Measurements from ENCODE around the gene PIP5K1B.
"Not testable (repeated sequence)": the region's sequence is repeated elsewhere in the genome, so short reads cannot be mapped to it uniquely, and the experiment has no call there.

PIP5K1B gene

DNA sequence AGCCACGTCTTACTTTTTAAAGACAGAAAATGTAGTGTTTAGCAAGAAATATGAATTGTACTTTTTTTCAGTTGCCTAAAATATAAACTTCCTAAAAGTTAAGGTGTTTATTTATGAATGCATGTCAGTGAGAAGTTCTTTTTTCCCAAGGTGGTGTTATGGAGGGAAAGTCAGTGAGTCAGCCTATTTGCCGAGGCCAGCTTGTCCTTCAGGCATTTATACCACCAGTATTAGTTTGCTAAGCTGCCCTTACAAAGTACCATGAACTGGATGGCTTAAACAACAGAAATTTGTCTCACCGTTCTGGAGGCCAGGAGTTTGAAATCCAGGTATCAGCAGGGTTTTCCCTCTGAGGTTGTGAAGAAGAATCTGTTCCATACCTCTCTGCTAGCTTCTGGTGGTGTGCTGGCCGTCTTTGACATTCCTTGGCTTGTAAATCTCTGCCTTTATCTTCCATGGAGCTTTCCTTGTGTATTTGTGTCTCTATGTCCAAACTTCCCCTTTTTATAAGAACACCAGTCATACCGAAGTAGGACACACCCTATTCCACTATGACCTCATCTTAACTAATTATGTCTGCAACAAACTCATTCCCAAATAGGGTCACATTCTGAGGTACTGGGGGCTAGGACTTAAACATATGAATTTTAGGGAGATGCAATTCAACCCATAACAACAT is 270.5 kb downstream of the PIP5K1B start:
- Histone ChIP-seq H3K4me3 (ENCODE audit: low read depth, low read length) (no peak overlapping the region), H3K4me1 (ENCODE audit: control insufficient read depth, insufficient read depth, low read length) (peaks cover 5% of the 10 kb centered on the region), H3K9ac (ENCODE audit: low read depth, low read length) (no peak overlapping the region), H3K9me3 (ENCODE audit: control insufficient read depth, insufficient read depth, low read length) (no peaks in the 10 kb centered on the region), H3K36me3 (ENCODE audit: control insufficient read depth, insufficient read depth, low read length) (no peaks in the 10 kb centered on the region), H3K27me3 (ENCODE audit: control insufficient read depth, insufficient read depth, low read length) (no peaks in the 10 kb centered on the region)

DNA sequence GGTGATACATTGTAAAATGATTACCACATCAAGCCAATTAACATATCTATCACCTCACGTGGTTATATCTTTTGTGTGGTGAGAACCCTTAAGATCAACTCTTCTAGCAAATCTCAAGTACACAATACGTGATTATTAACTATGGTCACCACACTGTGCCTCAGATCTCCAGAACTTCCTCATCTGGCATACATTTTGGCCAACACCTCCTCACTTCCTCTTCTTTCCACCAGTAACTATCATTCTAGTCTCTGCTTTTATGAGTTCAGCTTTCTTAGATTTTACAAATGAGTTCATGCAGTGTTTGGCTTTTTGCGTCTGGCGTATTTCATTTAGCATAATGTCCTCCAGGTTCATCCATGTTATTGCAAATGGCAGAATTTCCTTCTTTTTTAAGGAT is 273.0 kb downstream of the PIP5K1B start:
- Histone ChIP-seq H3K4me3 (ENCODE audit: low read depth, low read length) (no peak overlapping the region), H3K4me1 (ENCODE audit: control insufficient read depth, insufficient read depth, low read length) (peaks cover 11% of the 10 kb centered on the region), H3K9ac (ENCODE audit: low read depth, low read length) (no peak overlapping the region), H3K9me3 (ENCODE audit: control insufficient read depth, insufficient read depth, low read length) (no peaks in the 10 kb centered on the region), H3K27me3 (ENCODE audit: control insufficient read depth, insufficient read depth, low read length) (no peaks in the 10 kb centered on the region), H3K36me3 (ENCODE audit: control insufficient read depth, insufficient read depth, low read length) (no peaks in the 10 kb centered on the region)

DNA sequence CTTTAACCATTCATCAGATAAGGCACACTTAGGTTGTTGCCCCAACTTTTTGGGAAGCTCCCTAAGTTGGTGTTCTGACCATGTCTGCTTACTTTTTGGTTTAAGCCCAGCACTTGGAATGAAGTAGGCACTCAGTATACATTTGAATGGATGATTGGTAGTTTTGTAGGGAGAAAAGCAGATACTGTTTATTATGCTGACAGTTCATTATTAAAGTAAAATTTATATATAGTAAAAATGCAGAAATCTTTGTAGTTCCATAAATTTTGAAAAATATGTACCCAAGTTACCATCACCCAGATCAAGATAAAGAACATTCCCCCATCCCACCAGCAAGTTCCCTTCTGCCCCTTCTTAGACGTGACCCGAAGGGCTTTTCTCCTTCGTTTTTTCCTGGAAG is 273.5 kb downstream of the PIP5K1B start:
- H3K27me3 ChIP-seq (ENCODE audit: control insufficient read depth, insufficient read depth, low read length) = no peaks in the 10 kb centered on the region
- no peak overlapping the region for H3K9ac ChIP-seq (ENCODE audit: low read depth, low read length)
- H3K4me1 ChIP-seq (ENCODE audit: control insufficient read depth, insufficient read depth, low read length) = peaks cover 11% of the 10 kb centered on the region
- no peak overlapping the region for H3K4me3 ChIP-seq (ENCODE audit: low read depth, low read length)
- H3K9me3 ChIP-seq (ENCODE audit: control insufficient read depth, insufficient read depth, low read length) = no peaks in the 10 kb centered on the region
- H3K36me3 ChIP-seq (ENCODE audit: control insufficient read depth, insufficient read depth, low read length) = no peaks in the 10 kb centered on the region

- no peak overlapping the region for H3K9ac ChIP-seq (ENCODE audit: low read depth, low read length)
- H3K9me3 ChIP-seq (ENCODE audit: control insufficient read depth, insufficient read depth, low read length) = no peaks in the 10 kb centered on the region
- no peak overlapping the region for H3K4me3 ChIP-seq (ENCODE audit: low read depth, low read length)
- H3K4me1 ChIP-seq (ENCODE audit: control insufficient read depth, insufficient read depth, low read length) = peaks cover 11% of the 10 kb centered on the region
- no peaks in the 10 kb centered on the region for H3K36me3 ChIP-seq (ENCODE audit: control insufficient read depth, insufficient read depth, low read length)
- H3K27me3 ChIP-seq (ENCODE audit: control insufficient read depth, insufficient read depth, low read length) = no peaks in the 10 kb centered on the region
These were observed 274.7 kb downstream of the PIP5K1B start for GRCh38 chr9:68979538-68980314.

- H3K4me3 ChIP-seq (ENCODE audit: low read depth, low read length) = no peak overlapping the region
- H3K27me3 ChIP-seq (ENCODE audit: control insufficient read depth, insufficient read depth, low read length) = no peaks in the 10 kb centered on the region
- H3K9me3 ChIP-seq (ENCODE audit: control insufficient read depth, insufficient read depth, low read length) = no peaks in the 10 kb centered on the region
- H3K36me3 ChIP-seq (ENCODE audit: control insufficient read depth, insufficient read depth, low read length) = no peaks in the 10 kb centered on the region
- H3K9ac ChIP-seq (ENCODE audit: low read depth, low read length) = no peak overlapping the region
- peaks cover 11% of the 10 kb centered on the region for H3K4me1 ChIP-seq (ENCODE audit: control insufficient read depth, insufficient read depth, low read length)
These were observed 275.4 kb downstream of the PIP5K1B start for GRCh38 chr9:68980341-68980914.

DNA sequence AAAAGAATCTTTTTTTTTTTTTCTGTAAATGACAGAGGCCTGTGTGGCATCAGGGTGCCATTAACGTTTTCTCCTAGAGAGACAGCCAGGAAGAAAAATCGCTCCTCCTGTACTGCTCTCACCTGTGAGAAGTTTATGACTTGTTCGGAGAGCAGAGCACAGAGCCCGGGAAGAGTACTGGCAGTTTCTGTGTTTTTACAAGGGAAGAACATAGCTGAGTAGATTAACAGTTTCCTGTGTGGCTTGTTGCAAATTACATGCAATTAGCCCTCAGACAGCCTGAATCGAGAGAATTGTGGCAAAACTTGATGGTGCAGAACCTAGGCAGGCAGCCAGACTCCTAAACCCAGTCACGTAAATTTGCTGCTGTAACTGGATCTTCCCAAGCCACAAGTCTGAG is 276.7 kb downstream of the PIP5K1B start:
- no peak overlapping the region for H3K9ac ChIP-seq (ENCODE audit: low read depth, low read length)
- no peaks in the 10 kb centered on the region for H3K27me3 ChIP-seq (ENCODE audit: control insufficient read depth, insufficient read depth, low read length)
- no peak overlapping the region for H3K4me3 ChIP-seq (ENCODE audit: low read depth, low read length)
- no peaks in the 10 kb centered on the region for H3K36me3 ChIP-seq (ENCODE audit: control insufficient read depth, insufficient read depth, low read length)
- peaks cover 11% of the 10 kb centered on the region for H3K4me1 ChIP-seq (ENCODE audit: control insufficient read depth, insufficient read depth, low read length)
- H3K9me3 ChIP-seq (ENCODE audit: control insufficient read depth, insufficient read depth, low read length) = no peaks in the 10 kb centered on the region

- no peaks in the 10 kb centered on the region for H3K36me3 ChIP-seq (ENCODE audit: control insufficient read depth, insufficient read depth, low read length)
- H3K27me3 ChIP-seq (ENCODE audit: control insufficient read depth, insufficient read depth, low read length) = no peaks in the 10 kb centered on the region
- H3K9me3 ChIP-seq (ENCODE audit: control insufficient read depth, insufficient read depth, low read length) = no peaks in the 10 kb centered on the region
- no peak overlapping the region for H3K9ac ChIP-seq (ENCODE audit: low read depth, low read length)
- H3K4me3 ChIP-seq (ENCODE audit: low read depth, low read length) = no peak overlapping the region
- peaks cover 11% of the 10 kb centered on the region for H3K4me1 ChIP-seq (ENCODE audit: control insufficient read depth, insufficient read depth, low read length)
These were observed 278.0 kb downstream of the PIP5K1B start for GRCh38 chr9:68983008-68983411.

GRCh38 chr9:68983522-68984424 is 278.7 kb downstream of the PIP5K1B start:
- no peaks in the 10 kb centered on the region for H3K27me3 ChIP-seq (ENCODE audit: control insufficient read depth, insufficient read depth, low read length)
- no peak overlapping the region for H3K9ac ChIP-seq (ENCODE audit: low read depth, low read length)
- no peaks in the 10 kb centered on the region for H3K36me3 ChIP-seq (ENCODE audit: control insufficient read depth, insufficient read depth, low read length)
- no peaks in the 10 kb centered on the region for H3K9me3 ChIP-seq (ENCODE audit: control insufficient read depth, insufficient read depth, low read length)
- H3K4me1 ChIP-seq (ENCODE audit: control insufficient read depth, insufficient read depth, low read length) = peaks cover 11% of the 10 kb centered on the region
- no peak overlapping the region for H3K4me3 ChIP-seq (ENCODE audit: low read depth, low read length)

- H3K9ac ChIP-seq (ENCODE audit: low read depth, low read length); H3K4me3 ChIP-seq (ENCODE audit: low read depth, low read length); H3K9me3 ChIP-seq (ENCODE audit: control insufficient read depth, insufficient read depth, low read length); H3K27me3 ChIP-seq (ENCODE audit: control insufficient read depth, insufficient read depth, low read length); H3K36me3 ChIP-seq (ENCODE audit: control insufficient read depth, insufficient read depth, low read length); H3K4me1 ChIP-seq (ENCODE audit: control insufficient read depth, insufficient read depth, low read length): not testable (repeated sequence)
These were observed 281.9 kb downstream of the PIP5K1B start for GRCh38 chr9:68986949-68987348.

GRCh38 chr9:68991457-68991856 is 286.4 kb downstream of the PIP5K1B start:
- Histone ChIP-seq H3K27me3 (ENCODE audit: control insufficient read depth, insufficient read depth, low read length) (no peaks in the 10 kb centered on the region), H3K4me1 (ENCODE audit: control insufficient read depth, insufficient read depth, low read length) (no peaks in the 10 kb centered on the region), H3K9ac (ENCODE audit: low read depth, low read length) (no peak overlapping the region), H3K4me3 (ENCODE audit: low read depth, low read length) (no peak overlapping the region), H3K9me3 (ENCODE audit: control insufficient read depth, insufficient read depth, low read length) (no peaks in the 10 kb centered on the region), H3K36me3 (ENCODE audit: control insufficient read depth, insufficient read depth, low read length) (no peaks in the 10 kb centered on the region)

DNA sequence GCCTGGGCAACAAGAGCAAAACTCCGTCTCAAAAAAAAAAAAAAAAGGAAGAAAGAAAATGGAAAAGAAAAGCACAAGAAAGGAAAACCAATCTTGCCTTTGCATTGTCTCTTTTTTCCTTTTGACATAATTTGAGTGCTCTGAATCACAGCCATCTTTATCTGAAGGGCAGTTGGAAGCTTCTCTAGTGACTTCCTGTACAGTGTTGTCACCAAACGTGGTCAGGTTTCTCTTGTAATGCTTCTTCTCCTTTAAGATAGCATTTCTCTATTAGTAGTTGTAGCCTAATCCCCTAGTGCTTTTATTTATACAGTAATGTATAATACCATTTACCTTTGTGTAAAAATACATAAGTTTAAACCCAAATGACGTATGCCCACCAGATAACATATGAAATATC is 290.7 kb downstream of the PIP5K1B start:
- Histone ChIP-seq H3K9me3 (ENCODE audit: control insufficient read depth, insufficient read depth, low read length) (no peaks in the 10 kb centered on the region), H3K4me3 (ENCODE audit: low read depth, low read length) (no peak overlapping the region), H3K9ac (ENCODE audit: low read depth, low read length) (no peak overlapping the region), H3K4me1 (ENCODE audit: control insufficient read depth, insufficient read depth, low read length) (peaks cover 7% of the 10 kb centered on the region), H3K27me3 (ENCODE audit: control insufficient read depth, insufficient read depth, low read length) (peaks cover 3% of the 10 kb centered on the region), H3K36me3 (ENCODE audit: control insufficient read depth, insufficient read depth, low read length) (no peaks in the 10 kb centered on the region)

Data from iPS-15b (cell line).